ENCODE measurements around the gene OR2D3.
"Not testable (repeated sequence)": the region's sequence is repeated elsewhere in the genome, so short reads cannot be mapped to it uniquely, and the experiment has no call there.

OR2D3 gene

GRCh38 chr11:6889835-6890234 lies 31.0 kb upstream of the OR2D3 start:
- no peak for TF ChIP-seq CTCF (IDR thresholded peaks at IDR 0.05; ENCODE audit: low read depth, low read length)
- no peak for DNase-seq (ENCODE audit: extremely low read depth, low read depth)

- no peak for DNase-seq (ENCODE audit: extremely low read depth, low read depth)
- TF ChIP-seq CTCF (IDR thresholded peaks at IDR 0.05; ENCODE audit: low read depth, low read length), result no peak
Measured at GRCh38 chr11:6892400-6892799, 28.4 kb upstream of the OR2D3 start, which contains the start of gene OR2D2. TSS of gene OR2D2 (minus strand) at chr11:6892500. CDS start at chr11:6892500, 0 bp downstream.

- TF ChIP-seq CTCF (IDR thresholded peaks at IDR 0.05; ENCODE audit: low read depth, low read length), result no peak
- no peak for DNase-seq (ENCODE audit: extremely low read depth, low read depth)
Measured at GRCh38 chr11:6894097-6894496, 26.7 kb upstream of the OR2D3 start.

- TF ChIP-seq CTCF (IDR thresholded peaks at IDR 0.05; ENCODE audit: low read depth, low read length), result no peak
- no peak for DNase-seq (ENCODE audit: extremely low read depth, low read depth)
Measured at GRCh38 chr11:6895010-6895409, 25.8 kb upstream of the OR2D3 start.

- TF ChIP-seq CTCF (IDR thresholded peaks at IDR 0.05; ENCODE audit: low read depth, low read length), result no peak
- DNase-seq (ENCODE audit: extremely low read depth, low read depth), result no peak
Measured at GRCh38 chr11:6898911-6899310, 21.9 kb upstream of the OR2D3 start.

GRCh38 chr11:6900327-6900999 lies 20.3 kb upstream of the OR2D3 start:
- no peak for DNase-seq (ENCODE audit: extremely low read depth, low read depth)
- TF ChIP-seq CTCF (IDR thresholded peaks at IDR 0.05; ENCODE audit: low read depth, low read length), result no peak

GRCh38 chr11:6904804-6905203 lies 16.0 kb upstream of the OR2D3 start:
- DNase-seq (ENCODE audit: extremely low read depth, low read depth), result not testable (repeated sequence)

- no peak for TF ChIP-seq CTCF (IDR thresholded peaks at IDR 0.05; ENCODE audit: low read depth, low read length)
Measured at GRCh38 chr11:6911378-6911777, 9.4 kb upstream of the OR2D3 start.

More at GRCh38 chr11:6911378-6911777, 9.4 kb upstream of the OR2D3 start:
- no peak for DNase-seq (ENCODE audit: extremely low read depth, low read depth)
